AG09309 (cell line): ENCODE data around the gene SDHAF3.
"Not testable (repeated sequence)": the region's sequence is repeated elsewhere in the genome, so short reads cannot be mapped to it uniquely, and the experiment has no call there.

Source experiments
- DNase-seq: peaks from one replicate; pipeline ENCODE4 v3.0.0-alpha.2; 2010; ENCODE audit warnings: low read depth
- H3K4me3 ChIP-seq: 2 replicates; pipeline ENCODE4 v1.5.1; 2011; ENCODE audit warnings: mild to moderate bottlenecking, low read depth, low read length, moderate library complexity; ENCODE audit not compliant: control insufficient read depth
- CTCF ChIP-seq: IDR thresholded peaks from 2 replicates; pipeline ENCODE4 v1.5.1; 2011; ENCODE audit warnings: mild to moderate bottlenecking, low read depth, low read length, inconsistent platforms; ENCODE audit not compliant: insufficient read depth, control insufficient read depth; ENCODE audit errors: missing control alignments

SDHAF3 gene

DNA sequence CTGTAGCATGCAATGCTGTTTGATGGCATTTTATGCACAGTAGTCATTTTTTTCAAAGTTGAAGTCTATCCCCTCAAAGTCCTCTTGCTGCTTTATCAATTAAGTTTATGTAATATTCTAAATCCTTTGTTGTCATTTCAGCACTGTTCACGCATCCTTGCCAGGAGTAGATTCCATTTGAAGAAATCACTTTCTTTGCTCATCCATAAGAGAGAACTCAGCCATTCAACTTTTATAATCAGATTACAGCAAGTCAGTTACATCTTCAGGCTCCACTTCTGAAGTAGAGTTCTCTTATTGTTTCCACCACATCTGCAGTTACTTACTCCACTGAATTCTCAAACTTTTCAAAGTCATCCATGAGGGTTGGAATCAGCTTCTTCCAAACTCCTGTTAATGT, 32.3 kb downstream of the SDHAF3 start:
- no peak for TF ChIP-seq CTCF
- H3K4me3 ChIP-seq = no peak overlapping the region
- peak; percentile 2 for DNase-seq

DNA sequence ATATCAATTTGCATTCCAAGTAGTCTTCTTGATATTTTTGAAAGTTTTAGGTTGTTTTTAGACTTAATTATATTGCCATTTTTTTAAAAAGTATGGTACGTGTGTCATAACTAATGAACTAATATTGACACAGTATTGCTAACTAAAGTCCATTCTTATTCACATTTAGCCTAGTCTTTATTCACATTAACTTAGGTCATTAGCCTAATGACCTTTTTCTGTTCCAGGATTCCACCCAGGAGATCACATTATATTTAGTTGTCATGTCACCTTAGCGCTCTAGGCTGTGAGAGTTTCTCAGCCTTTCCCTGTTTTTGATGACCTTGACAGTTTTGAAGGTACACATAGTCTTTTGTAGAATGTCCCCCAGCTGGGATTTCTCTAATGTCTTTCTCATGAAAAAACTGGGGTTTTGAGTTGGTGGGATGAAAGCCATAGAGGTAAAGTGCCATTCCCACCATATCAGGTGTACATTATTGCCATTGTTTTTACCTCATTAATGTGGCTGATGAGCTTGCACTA, 38.5 kb downstream of the SDHAF3 start:
- DNase-seq = no peak
- no peak for TF ChIP-seq CTCF
- H3K4me3 ChIP-seq = no peak overlapping the region

- DNase-seq, H3K4me3 ChIP-seq: not testable (repeated sequence)
Observed at GRCh38 chr7:97159984-97160383, 42.5 kb downstream of the SDHAF3 start.

GRCh38 chr7:97161609-97162008, 44.1 kb downstream of the SDHAF3 start:
- not testable (repeated sequence) for H3K4me3 ChIP-seq, DNase-seq

DNA sequence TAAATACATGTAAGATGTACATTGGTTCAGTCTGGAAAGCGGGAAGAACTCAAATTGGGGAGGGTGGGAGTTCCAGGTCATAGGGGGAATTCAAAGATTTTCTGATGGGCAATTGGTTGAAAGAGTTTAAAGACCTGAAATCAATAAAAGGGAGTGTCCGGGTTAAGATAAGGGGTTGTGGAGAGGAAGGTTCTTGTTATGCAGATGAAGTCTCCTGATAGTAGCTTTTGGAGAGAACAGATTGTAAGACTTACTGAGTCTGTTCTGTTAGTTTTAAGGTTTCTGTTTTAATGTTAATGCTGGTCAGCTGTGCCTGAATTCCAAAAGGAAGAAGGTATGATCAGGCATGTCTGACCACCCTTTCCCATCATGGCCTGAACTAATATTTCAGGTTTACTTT, 48.8 kb downstream of the SDHAF3 start:
- DNase-seq = no peak
- no peak for TF ChIP-seq CTCF
- H3K4me3 ChIP-seq = no peak overlapping the region

DNA sequence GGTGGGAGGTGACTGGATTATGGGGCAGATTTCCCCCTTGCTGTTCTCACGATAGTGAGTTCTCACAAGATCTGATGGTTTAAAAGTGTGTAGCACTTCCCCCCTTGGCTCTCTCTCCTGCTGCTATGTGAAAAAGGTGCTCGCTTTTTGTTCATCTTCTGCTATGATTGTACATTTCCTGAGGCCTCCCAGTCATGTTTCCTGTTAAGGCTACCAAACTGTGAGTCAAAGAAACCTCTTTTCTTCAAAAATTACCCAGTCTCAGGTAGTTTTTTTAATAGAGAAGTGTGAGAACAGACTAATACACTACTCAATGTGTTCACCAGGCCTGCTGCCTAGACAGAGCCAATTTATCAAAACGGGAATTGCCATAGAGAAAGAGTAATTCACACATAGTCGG, 49.7 kb downstream of the SDHAF3 start:
- no peak for DNase-seq
- no peak overlapping the region for H3K4me3 ChIP-seq
- no peak for TF ChIP-seq CTCF

DNA sequence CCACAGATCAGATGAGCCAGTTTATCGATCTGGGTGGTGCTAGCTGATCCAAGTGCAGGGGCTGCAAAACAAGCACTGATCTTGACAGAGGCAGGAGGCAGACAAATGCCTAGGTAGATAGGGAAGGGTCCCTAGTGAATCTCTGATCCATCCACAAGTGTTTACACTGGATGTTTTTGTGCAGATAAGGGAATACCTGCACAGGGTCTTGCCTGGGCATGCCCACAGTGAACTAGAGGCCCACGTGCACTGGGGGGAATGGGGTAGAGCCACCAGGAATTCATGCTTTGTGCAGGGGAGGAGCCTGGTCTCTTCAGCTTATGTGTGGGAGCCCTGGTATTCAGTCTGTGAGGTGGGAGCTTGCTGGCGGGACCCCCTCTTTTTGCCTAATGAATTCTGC, 50.3 kb downstream of the SDHAF3 start:
- H3K4me3 ChIP-seq = no peak overlapping the region
- TF ChIP-seq CTCF = no peak
- no peak for DNase-seq

DNA sequence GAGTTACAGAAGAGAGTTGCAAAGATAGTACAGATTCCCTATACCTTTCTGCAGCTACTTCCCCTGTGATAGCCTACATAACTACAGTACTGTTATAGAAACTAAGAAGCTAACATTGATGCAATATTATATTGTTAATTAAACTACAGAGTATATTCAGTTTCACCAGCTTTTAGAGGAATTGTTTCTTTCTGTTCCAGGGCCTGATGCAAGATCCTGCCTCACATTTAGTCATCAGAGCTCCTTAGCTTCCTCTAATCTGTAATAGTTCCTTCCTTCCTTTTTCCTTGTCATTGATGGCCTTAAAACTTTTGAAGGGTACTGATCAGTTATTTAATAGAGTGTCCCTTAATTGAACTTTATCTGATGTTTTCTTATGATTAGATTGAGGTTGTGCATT, 56.8 kb downstream of the SDHAF3 start:
- DNase-seq = no peak
- TF ChIP-seq CTCF = no peak
- H3K4me3 ChIP-seq = no peak overlapping the region
